GM19467 (cell line): ENCODE results near the gene MED16.
"Not testable (repeated sequence)": the region's sequence is repeated elsewhere in the genome, so short reads cannot be mapped to it uniquely, and the experiment has no call there.

Experiments used
- ATAC-seq: cut with Tn5 transposase; IDR thresholded peaks from one replicate; pipeline ENCODE4 v1.9.1; 2021; ENCODE audit warnings: mild to moderate bottlenecking, moderate library complexity; ENCODE audit not compliant: unreplicated experiment

MED16 gene

DNA sequence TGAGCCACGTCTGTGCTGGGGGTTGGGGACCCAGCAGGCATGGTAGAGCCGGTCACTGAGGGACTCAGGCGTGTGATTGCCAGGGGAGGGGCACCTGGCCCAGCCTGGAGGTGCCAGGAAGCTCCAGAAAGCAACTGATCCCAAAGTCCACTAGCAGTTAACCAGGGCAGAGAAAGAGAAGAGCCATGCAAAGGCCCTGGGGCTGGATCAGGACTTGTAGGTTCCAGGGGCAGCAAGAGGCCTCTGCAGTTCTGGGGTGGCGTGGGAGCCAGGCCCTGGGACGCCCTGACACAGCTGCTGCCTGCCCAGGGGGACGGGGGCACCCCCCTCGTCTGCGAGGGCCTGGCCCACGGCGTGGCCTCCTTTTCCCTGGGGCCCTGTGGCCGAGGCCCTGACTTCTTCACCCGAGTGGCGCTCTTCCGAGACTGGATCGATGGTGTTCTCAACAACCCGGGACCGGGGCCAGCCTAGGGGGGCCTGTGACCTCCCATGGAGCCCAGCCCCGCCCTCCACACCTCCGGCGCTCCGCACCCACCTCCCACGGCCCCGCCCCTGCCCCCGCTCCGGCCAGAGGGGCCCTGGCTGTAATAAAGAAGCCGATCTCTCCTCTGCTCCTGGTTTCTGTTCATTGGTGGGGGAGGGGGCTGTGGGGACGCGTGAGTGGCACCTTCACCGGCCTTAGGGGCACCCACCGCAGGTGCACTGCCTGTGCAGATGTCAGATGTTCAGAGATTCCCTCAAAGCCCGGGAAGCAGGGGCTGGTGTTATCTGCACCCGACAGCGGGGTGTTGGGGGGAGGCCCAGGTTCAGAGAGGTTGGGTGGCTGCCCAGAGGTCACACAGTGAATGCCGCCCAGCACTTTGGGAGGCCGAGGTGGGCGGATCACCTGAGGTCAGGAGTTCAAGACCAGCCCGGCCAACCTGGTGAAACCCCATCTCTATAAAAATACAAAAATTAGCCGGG is 61.3 kb downstream of the MED16 start:
- ATAC-seq: no peak

- ATAC-seq: no peak
These were observed 63.7 kb downstream of the MED16 start for GRCh38 chr19:829129-829758.

- ATAC-seq: no peak
These were observed 65.2 kb downstream of the MED16 start, which contains the start of gene AZU1 for GRCh38 chr19:827710-828321. Gene AZU1 (plus strand): TSS chr19:827837. CDS start chr19:827847, 10 bp downstream.

DNA sequence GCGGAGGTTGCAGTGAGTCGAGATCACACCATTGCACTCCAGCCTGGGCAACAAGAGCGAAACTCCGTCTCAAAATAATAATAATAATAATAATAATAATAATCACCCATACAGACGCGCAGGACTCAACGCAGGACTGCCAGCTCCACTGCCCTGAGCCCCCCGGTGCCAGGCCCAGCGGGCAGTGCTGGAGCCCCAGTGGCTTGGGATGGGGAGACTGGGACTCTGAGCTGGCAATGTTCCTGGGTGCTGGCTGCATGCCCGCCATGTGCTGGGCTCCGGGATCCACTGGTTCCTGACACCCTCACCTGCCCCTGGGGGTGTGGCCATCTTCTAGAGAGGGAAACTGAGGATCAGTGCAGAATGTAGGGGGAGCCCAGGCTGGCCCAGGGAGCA is 65.7 kb downstream of the MED16 start:
- ATAC-seq: no peak

GRCh38 chr19:825897-826644 is 66.9 kb downstream of the MED16 start:
- ATAC-seq: no peak

- no peak for ATAC-seq
These were observed 68.1 kb downstream of the MED16 start for GRCh38 chr19:824885-825284.

DNA sequence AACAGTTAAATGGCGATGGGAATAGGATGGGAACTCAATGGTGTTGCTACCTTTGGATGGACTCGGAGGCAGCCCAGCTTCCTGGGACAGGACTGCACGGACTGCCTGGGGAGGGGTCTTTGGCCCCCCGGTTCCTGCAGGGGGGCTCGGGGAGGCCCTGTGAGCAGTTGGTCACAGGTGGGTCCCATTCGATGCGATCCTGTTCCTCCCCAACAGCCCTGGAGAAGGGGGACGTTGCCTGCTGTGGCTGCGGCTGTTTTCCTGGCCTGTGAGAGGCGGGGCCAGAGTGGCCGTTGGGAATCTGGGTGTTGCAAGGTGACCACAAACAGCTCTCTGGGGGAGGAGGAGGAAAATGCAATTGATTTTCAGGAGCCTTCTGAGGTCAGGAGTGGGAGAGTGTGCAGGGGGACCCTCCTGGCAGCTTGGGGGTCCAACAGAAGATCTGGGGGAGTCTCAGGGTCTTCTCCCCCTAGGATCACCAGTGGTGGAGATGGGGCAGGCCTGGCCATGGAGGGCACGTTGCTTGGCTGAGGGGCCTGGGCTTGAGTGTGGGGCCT is 69.3 kb downstream of the MED16 start:
- no peak for ATAC-seq

DNA sequence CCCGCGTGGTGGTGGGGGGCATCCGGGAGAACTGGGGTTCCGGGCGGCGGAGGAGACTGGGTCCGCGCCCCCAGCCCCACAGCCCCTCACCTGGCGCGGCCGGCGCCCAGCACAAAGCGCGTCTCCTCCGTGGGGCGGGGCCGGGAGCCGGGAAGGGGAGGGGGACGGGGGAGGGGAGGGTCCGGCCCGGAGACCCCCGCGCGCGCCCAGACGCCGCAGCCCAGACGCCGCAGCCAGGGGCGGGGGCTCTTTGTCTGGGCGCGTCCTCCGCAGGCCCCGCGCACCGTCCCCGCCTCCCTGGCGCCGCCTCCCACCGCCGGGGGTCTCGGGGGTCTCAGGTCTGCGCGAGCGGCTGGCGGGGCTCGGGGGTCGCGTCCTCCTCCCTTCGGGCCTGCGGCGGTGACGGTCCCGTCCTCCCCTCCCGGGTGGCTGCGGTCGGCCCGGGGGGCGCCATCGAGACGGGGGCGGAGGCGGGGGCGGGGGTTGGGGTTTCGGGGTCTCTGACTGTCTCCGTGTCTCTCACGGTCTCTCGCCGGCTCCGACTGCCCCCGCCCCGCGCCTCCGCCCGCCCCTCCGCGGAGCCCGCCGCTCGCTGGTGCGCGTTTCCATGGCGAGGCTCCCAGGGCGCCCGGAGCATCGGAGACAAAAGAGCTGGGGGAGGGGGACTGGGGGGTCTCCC is 71.0 kb downstream of the MED16 start, which contains the start of gene PLPPR3:
Gene PLPPR3, minus strand, starts transcription at position 131 of the 679 bp plus-strand sequence. CDS start 396 bp downstream, outside the sequence.
- no peak for ATAC-seq

GRCh38 chr19:821231-821824 is 71.7 kb downstream of the MED16 start:
- ATAC-seq: no peak

- ATAC-seq: not testable (repeated sequence)
These were observed 72.8 kb downstream of the MED16 start for GRCh38 chr19:820212-820611.
